ENCODE results near the gene CDK5R1.
"Not testable (repeated sequence)": the region's sequence is repeated elsewhere in the genome, so short reads cannot be mapped to it uniquely, and the experiment has no call there.

The CDK5R1 gene

GRCh38 chr17:32486701-32487472 is at the start of gene CDK5R1:
CDK5R1 (plus strand) TSS chr17:32486993; CDS start chr17:32487621, 628 bp downstream.
- no peak for DNase-seq (ENCODE audit: low read depth, low spot score)

GRCh38 chr17:32440722-32441121 is 46.1 kb upstream of the CDK5R1 start:
- DNase-seq (ENCODE audit: low read depth, low spot score), result no peak

- no peak for DNase-seq (ENCODE audit: low read depth, low spot score)
Observed at GRCh38 chr17:32441886-32442285, 44.9 kb upstream of the CDK5R1 start.

- DNase-seq (ENCODE audit: low read depth, low spot score), result no peak
Observed at GRCh38 chr17:32443827-32444300, 42.9 kb upstream of the CDK5R1 start.

DNA sequence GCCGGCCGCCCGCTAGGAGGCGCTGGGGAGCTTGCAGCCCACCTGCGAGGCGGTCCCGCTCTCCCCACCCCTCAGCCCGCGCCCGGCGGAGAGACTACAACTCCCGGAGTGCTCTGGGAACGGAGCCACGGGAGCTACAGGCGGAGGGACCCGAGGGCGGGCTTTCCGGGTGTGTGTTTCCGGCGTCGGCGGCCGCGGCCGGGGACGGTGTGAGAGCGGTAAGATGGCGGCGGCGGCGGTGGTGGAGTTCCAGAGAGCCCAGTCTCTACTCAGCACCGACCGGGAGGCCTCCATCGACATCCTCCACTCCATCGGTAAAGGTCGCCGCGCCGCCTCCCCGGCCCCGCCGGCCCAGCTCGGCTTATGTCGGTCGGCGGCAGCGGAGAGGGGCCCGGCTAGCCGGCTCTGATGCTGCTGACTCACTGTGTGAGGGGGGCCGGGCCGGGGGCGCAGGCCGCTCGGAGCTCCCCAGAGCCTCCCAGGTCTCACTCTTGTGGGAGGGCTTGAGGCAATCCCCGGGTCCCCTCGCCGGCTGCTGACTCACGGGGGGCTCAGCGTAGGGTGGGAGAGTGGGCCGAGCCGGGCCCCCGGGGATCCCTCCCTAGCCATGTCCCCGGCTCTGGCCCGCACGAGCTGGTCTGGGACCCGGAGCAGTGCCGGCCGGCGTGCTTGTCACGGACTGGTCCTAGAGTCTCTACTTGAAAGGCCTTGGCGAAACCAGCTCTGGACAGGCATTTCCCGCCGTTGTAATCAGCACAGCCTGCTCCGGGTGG is 42.3 kb upstream of the CDK5R1 start, which contains the start of gene PSMD11:
TSS of gene PSMD11 (plus strand) at position 210 of the 773 bp plus-strand sequence. CDS start at position 224, 14 bp downstream.
- peak; percentile 86 for DNase-seq (ENCODE audit: low read depth, low spot score)

DNA sequence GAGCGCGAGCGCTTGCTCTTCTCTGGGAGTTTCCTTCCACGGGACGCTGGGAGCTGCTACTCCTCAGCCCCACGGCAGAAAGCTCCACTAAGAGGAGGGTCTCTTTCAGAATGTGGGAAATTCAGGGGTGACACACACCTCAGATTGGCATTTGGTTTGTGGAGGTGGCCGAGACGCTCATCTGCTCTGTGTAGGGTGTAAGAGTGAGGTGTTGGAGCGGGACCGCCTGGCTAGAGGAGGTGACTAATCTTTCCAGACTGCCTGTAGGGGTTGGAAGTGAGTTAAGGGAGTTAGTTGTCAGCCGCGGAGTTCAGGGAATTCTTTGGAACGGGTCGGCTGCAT is 41.7 kb upstream of the CDK5R1 start:
- no peak for DNase-seq (ENCODE audit: low read depth, low spot score)

DNA sequence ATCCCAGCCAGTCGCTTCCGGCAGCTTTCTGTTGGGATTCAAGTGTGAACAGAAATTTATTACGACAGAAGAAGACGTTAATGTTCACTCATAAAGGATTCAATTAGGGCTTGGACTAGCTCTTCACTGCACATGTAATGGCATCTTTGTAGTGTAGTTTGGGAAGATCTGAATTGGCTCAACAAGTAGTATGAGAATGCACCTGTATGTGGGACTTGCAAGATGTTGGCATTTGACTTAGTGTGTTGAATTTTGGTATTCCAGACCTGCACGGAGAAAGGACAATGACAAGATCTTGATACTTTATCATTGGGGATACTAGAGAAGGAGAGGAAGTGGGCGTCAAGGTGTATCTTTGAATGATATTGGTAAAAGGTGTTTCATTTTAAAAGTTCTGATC is 41.3 kb upstream of the CDK5R1 start:
- DNase-seq (ENCODE audit: low read depth, low spot score), result no peak

- no peak for DNase-seq (ENCODE audit: low read depth, low spot score)
Observed at GRCh38 chr17:32445971-32446370, 40.8 kb upstream of the CDK5R1 start.

- DNase-seq (ENCODE audit: low read depth, low spot score), result no peak
Observed at GRCh38 chr17:32446949-32447348, 39.8 kb upstream of the CDK5R1 start.

DNA sequence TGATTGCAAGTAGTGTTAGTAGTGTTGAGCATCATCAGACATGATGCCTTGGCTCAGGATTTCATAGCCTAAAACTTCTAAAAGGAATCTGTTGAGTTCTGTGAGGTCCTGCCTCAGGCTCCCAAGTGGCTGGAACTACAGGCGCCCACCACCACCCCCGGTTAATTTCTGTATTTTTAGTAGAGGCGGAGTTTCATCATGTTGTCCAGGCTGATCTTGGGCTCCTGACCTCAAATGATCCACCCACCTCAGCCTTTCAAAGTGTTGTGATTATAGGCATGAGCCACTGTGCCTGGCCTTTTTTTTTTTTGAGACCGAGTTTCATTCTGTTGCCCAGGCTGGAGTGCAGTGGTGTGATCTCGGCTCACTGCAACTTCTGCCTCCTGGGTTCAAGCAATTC is 36.8 kb upstream of the CDK5R1 start:
- no peak for DNase-seq (ENCODE audit: low read depth, low spot score)

DNA sequence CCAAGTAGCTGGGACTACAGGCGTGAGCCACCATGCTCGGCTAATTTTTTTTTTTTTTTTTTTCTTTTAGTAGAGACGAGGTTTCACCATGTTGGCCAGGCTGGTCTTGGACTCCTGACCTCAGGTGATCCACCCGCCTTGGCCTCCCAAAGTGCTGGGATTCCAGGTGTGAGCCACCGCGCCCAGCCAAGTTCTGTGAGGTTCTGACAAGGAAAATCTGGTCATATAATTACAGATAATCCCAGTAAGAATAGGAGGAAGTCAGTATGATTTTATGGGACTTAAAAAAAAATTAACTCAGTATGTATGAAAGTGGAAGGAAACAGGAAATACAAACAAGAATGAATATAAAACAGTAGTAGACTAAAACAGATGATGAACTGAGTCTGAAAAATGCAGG is 36.4 kb upstream of the CDK5R1 start:
- DNase-seq (ENCODE audit: low read depth, low spot score), result not testable (repeated sequence)

- no peak for DNase-seq (ENCODE audit: low read depth, low spot score)
Observed at GRCh38 chr17:32451879-32452278, 34.9 kb upstream of the CDK5R1 start.

DNA sequence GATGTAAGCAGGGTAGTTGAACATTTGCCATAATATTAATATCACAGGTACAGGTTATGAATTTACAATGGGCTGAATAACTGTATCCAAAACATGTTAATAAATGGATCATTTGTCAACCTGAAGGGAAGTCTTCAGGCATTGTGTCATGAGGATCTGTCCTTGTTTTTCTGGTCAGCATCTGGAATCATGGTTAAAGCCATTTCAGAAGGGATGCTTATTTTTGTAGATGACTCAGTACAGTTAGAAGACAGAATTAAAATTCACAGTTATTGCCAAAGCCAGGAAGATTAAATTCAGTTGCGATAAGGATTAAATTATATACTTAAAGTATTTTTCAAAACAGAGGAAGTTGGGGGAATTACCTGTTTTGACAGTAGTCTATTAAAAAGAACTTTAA is 34.5 kb upstream of the CDK5R1 start:
- no peak for DNase-seq (ENCODE audit: low read depth, low spot score)

- DNase-seq (ENCODE audit: low read depth, low spot score), result no peak
Observed at GRCh38 chr17:32453370-32453769, 33.4 kb upstream of the CDK5R1 start.

DNA sequence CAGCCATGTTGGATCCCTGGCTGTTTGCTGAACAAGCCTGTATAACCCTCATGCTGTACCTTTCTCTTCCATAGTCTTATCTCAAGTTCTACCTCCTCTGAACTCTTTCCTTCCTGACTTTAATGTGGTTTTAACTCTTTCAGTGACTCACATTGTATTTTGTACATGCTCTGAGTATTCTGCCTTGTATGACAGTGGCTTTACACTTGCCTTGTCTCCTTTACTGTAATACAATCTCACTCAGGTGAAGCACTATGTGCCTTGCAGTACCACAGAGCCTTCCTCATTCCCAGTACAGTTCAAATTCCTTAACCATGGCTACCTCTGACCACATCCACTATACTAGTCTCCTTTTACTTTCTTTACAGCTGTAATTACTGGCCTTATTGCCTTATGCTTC is 28.4 kb upstream of the CDK5R1 start:
- no peak for DNase-seq (ENCODE audit: low read depth, low spot score)

DNA sequence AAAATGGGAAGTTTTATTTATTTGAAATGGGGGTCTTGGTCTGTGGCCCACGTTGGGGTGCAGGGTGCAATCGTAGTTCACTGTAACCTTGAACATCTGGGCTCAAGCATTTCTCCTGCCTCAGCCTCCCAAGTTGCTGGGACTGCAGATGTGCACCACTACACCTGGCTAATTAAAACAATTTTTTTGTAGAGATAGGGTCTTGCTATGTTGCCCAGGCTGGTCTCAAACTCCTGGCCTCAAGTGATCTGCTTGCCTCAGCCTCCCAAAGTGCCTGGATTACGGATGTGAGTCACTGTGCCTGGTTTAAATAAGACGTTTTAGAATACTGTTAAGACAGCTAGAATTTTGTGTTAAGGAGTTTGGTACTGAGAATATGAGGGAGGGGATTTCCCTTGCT is 26.7 kb upstream of the CDK5R1 start:
- no peak for DNase-seq (ENCODE audit: low read depth, low spot score)

DNA sequence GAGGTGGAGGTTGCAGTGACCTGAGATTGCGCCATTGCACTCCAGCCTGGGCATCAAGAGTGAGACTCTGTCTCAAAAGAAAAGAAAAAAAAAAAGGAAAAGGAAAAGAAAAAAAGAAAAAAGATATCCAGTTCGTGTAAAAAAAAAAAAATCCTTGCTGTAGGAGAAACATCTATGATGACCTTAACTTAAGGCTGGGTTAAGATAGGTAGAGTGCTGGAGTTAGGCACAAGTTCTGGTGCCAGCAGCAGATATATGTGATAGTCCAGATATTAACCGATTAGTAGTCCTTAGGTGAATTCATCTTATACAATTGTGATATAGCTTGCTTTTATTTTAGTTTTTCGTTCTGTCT is 25.3 kb upstream of the CDK5R1 start:
- DNase-seq (ENCODE audit: low read depth, low spot score), result no peak

DNA sequence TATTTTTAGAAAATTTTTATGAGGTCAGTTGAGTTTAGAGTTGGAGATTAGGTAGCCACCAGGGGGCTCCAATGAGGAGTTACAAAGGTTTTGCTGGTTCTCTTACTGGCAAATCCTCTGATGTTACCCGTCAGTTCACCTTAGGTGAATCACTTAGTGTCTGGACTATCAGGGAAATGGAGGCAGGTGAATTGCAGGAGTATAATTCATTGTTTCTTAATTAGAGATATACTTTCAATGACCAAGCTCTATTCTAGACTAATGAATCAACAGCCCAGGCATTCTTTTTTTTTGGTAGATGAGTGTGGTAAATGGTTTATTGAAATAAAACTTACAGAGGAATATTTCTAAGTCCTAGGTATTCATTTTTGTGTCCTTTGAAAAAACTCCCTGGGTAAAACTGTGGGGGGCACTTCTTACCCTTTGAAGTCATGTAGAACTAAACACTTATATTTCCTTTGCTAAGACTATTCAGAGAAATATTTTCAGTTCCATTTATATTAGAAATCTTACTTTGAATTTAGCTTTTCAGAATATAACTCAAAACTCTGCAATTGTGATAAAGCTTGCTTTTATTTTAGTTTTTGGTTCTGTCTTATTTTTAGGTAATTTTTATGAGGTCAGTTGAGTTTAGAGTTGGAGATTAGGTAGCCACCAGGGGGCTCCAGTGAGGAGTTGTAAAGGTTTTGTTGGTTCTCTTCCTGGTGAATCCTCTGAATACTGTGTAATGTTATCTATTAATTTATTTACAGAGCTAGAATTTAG is 24.8 kb upstream of the CDK5R1 start:
- no peak for DNase-seq (ENCODE audit: low read depth, low spot score)

- DNase-seq (ENCODE audit: low read depth, low spot score), result no peak
Observed at GRCh38 chr17:32463304-32463703, 23.5 kb upstream of the CDK5R1 start.

- DNase-seq (ENCODE audit: low read depth, low spot score), result no peak
Observed at GRCh38 chr17:32464374-32464773, 22.4 kb upstream of the CDK5R1 start.

GRCh38 chr17:32467949-32468348 is 18.8 kb upstream of the CDK5R1 start:
- no peak for DNase-seq (ENCODE audit: low read depth, low spot score)
